Measurements from ENCODE around the gene APOA5. TPM values are rescaled to one million over a fixed set of nuclear protein-coding genes. Genes with fewer than 3 reads are reported as not detected.
"Not testable (repeated sequence)": the region's sequence is repeated elsewhere in the genome, so short reads cannot be mapped to it uniquely, and the experiment has no call there.

The APOA5 gene
- total RNA-seq, 1 donor from 2014 or later: not detected

GRCh38 chr11:116807601-116808261, 16.1 kb upstream of the APOA5 start:
- no peaks in the 10 kb centered on the region for H3K36me3 Mint-ChIP-seq
- peaks cover 4% of the 10 kb centered on the region for H3K9me3 Mint-ChIP-seq
- no peaks in the 10 kb centered on the region for H3K4me1 Mint-ChIP-seq (ENCODE audit: unreplicated experiment)
- TF ChIP-seq CTCF (conservative IDR thresholded peaks at IDR 0.05): no peak
- no peak overlapping the region for H3K4me3 Mint-ChIP-seq
- H3K27ac Mint-ChIP-seq: peak overlapping the region; percentile 80
- peaks cover 2% of the 10 kb centered on the region for H3K27me3 Mint-ChIP-seq
- DNase-seq (ENCODE audit: extremely low spot score, unreplicated experiment): no peak

GRCh38 chr11:116804001-116804400, 12.3 kb upstream of the APOA5 start:
- peaks cover 7% of the 10 kb centered on the region for H3K27me3 Mint-ChIP-seq
- no peak overlapping the region for H3K27ac Mint-ChIP-seq
- H3K36me3 Mint-ChIP-seq: no peaks in the 10 kb centered on the region
- H3K9me3 Mint-ChIP-seq: peaks cover 2% of the 10 kb centered on the region
- H3K4me3 Mint-ChIP-seq: no peak overlapping the region
- TF ChIP-seq CTCF (conservative IDR thresholded peaks at IDR 0.05): no peak
- H3K4me1 Mint-ChIP-seq (ENCODE audit: unreplicated experiment): no peaks in the 10 kb centered on the region
- no peak for DNase-seq (ENCODE audit: extremely low spot score, unreplicated experiment)

GRCh38 chr11:116801662-116802061, 10.0 kb upstream of the APOA5 start:
- H3K4me1 Mint-ChIP-seq (ENCODE audit: unreplicated experiment); H3K27ac Mint-ChIP-seq; H3K27me3 Mint-ChIP-seq; H3K36me3 Mint-ChIP-seq; DNase-seq (ENCODE audit: extremely low spot score, unreplicated experiment); H3K4me3 Mint-ChIP-seq; H3K9me3 Mint-ChIP-seq: not testable (repeated sequence)

- TF ChIP-seq CTCF (conservative IDR thresholded peaks at IDR 0.05): no peak
- peaks cover 7% of the 10 kb centered on the region for H3K27me3 Mint-ChIP-seq
- H3K36me3 Mint-ChIP-seq: no peaks in the 10 kb centered on the region
- H3K4me3 Mint-ChIP-seq: no peak overlapping the region
- no peak for DNase-seq (ENCODE audit: extremely low spot score, unreplicated experiment)
- H3K4me1 Mint-ChIP-seq (ENCODE audit: unreplicated experiment): no peaks in the 10 kb centered on the region
- no peaks in the 10 kb centered on the region for H3K9me3 Mint-ChIP-seq
- no peak overlapping the region for H3K27ac Mint-ChIP-seq
These were observed 8.9 kb upstream of the APOA5 start for GRCh38 chr11:116800610-116801009.

- no peak for TF ChIP-seq CTCF (conservative IDR thresholded peaks at IDR 0.05)
- no peaks in the 10 kb centered on the region for H3K36me3 Mint-ChIP-seq
- no peaks in the 10 kb centered on the region for H3K4me1 Mint-ChIP-seq (ENCODE audit: unreplicated experiment)
- no peak for DNase-seq (ENCODE audit: extremely low spot score, unreplicated experiment)
- peaks cover 7% of the 10 kb centered on the region for H3K27me3 Mint-ChIP-seq
- H3K9me3 Mint-ChIP-seq: no peaks in the 10 kb centered on the region
- H3K4me3 Mint-ChIP-seq: no peak overlapping the region
- H3K27ac Mint-ChIP-seq: no peak overlapping the region
These were observed 6.7 kb upstream of the APOA5 start for GRCh38 chr11:116798368-116798767.

GRCh38 chr11:116797816-116798215, 6.1 kb upstream of the APOA5 start:
- Mint-ChIP-seq H3K9me3 (no peaks in the 10 kb centered on the region), H3K27ac (no peak overlapping the region), H3K4me1 (ENCODE audit: unreplicated experiment) (peaks cover 4% of the 10 kb centered on the region), H3K27me3 (peaks cover 5% of the 10 kb centered on the region), H3K4me3 (no peak overlapping the region), H3K36me3 (no peaks in the 10 kb centered on the region)
- no peak for TF ChIP-seq CTCF (conservative IDR thresholded peaks at IDR 0.05)
- no peak for DNase-seq (ENCODE audit: extremely low spot score, unreplicated experiment)
